Endodermal cell (in vitro differentiated cells): ENCODE measurements around the gene BTN1A1. TPM values are rescaled to one million over a fixed set of nuclear protein-coding genes. Genes with fewer than 3 reads are reported as not detected.
"Not testable (repeated sequence)": the region's sequence is repeated elsewhere in the genome, so short reads cannot be mapped to it uniquely, and the experiment has no call there.

ENCODE experiments used
- DNase-seq: peaks from one replicate; pipeline ENCODE4 v3.0.0-alpha.2; 2017
- H3K27ac ChIP-seq: 2 replicates; pipeline ENCODE4 v1.5.1; 2013; ENCODE audit warnings: mild to moderate bottlenecking, low read depth, low read length, moderate library complexity
- H3K27me3 ChIP-seq: 2 replicates; pipeline ENCODE4 v1.6.1; 2013; ENCODE audit warnings: mild to moderate bottlenecking, low read length, moderate library complexity; ENCODE audit not compliant: insufficient read depth, control insufficient read depth, poor library complexity, severe bottlenecking
- H3K36me3 ChIP-seq: 2 replicates; pipeline ENCODE4 v1.7.0; 2013; ENCODE audit warnings: mild to moderate bottlenecking, low read length, moderate library complexity; ENCODE audit not compliant: control insufficient read depth, insufficient read depth
- H3K4me1 ChIP-seq: one replicate; pipeline ENCODE4 v1.7.0; 2013; ENCODE audit warnings: low read length; ENCODE audit not compliant: control insufficient read depth, insufficient read depth
- H3K4me3 ChIP-seq: 2 replicates; pipeline ENCODE4 v1.5.1; 2013; ENCODE audit warnings: mild to moderate bottlenecking, low read length, moderate library complexity
- H3K9ac ChIP-seq: 2 replicates; pipeline ENCODE4 v1.6.1; 2013; ENCODE audit warnings: mild to moderate bottlenecking, low read length, moderate library complexity; ENCODE audit not compliant: poor library complexity, severe bottlenecking; ENCODE audit errors: extremely low read depth
- H3K9me3 ChIP-seq: 2 replicates; pipeline ENCODE4 v1.6.1; 2013; ENCODE audit warnings: mild to moderate bottlenecking, low read length, moderate library complexity; ENCODE audit not compliant: control insufficient read depth
- H3K27ac Mint-ChIP-seq: 2 replicates; pipeline ENCODE4 v1.8.0; 2020; ENCODE audit warnings: mixed read lengths
- H3K27me3 Mint-ChIP-seq: 2 replicates; pipeline ENCODE4 v1.8.0; 2021; ENCODE audit warnings: mild to moderate bottlenecking, mixed read lengths; ENCODE audit not compliant: insufficient read depth
- H3K36me3 Mint-ChIP-seq: 2 replicates; pipeline ENCODE4 v1.8.0; 2020; ENCODE audit warnings: low read depth, mixed read lengths
- H3K4me1 Mint-ChIP-seq: 2 replicates; pipeline ENCODE4 v1.8.0; 2020; ENCODE audit warnings: mixed read lengths
- H3K4me3 Mint-ChIP-seq: 2 replicates; pipeline ENCODE4 v1.8.0; 2020; ENCODE audit warnings: mild to moderate bottlenecking, moderate library complexity, mixed read lengths
- H3K9me3 Mint-ChIP-seq: 2 replicates; pipeline ENCODE4 v1.8.0; 2020; ENCODE audit warnings: mild to moderate bottlenecking, mixed read lengths
- CTCF ChIP-seq: fragments of 200-600 bp; sonication (generic); conservative IDR thresholded peaks from 2 replicates; pipeline ENCODE4 v1.5.0; 2021; ENCODE audit warnings: antibody characterized with exemption, mild to moderate bottlenecking
- whole genome bisulfite sequencing, 2 experiments: methylation state at CpG; one replicate each; pipeline versions ENCODE4 v1.1.5 to v1.1.7; 2013; ENCODE audit warnings: missing lambda C conversion rate in 2 of 2, mixed read lengths in 1 of 2; ENCODE audit not compliant: insufficient coverage in 1 of 2, insufficient read length in 1 of 2; 5-methylcytosine and 5-hydroxymethylcytosine counted together
- total RNA-seq, 2 donors: library from RNA; stranded (reverse); fragmentation: NEBNext Ultra II Directional in 1 of 2; extraction: Animal tissue kit (Norgen Biotek cat#: 25700) in 1 of 2; gene quantifications; 2 replicates in 1 of 2; 3 replicates in 1 of 2; pipeline ENCODE4 v1.2.1, GENCODE V29; 2021

Gene BTN1A1
- total RNA-seq, 2 donors from 2014 or later: 0.11 TPM; not detected in 1

- H3K36me3 Mint-ChIP-seq, H3K9me3 Mint-ChIP-seq, H3K36me3 ChIP-seq, H3K27me3 Mint-ChIP-seq, H3K4me3 ChIP-seq, H3K9me3 ChIP-seq, H3K4me3 Mint-ChIP-seq, H3K27ac ChIP-seq, H3K27me3 ChIP-seq, DNase-seq, H3K4me1 ChIP-seq, H3K9ac ChIP-seq, H3K27ac Mint-ChIP-seq: not testable (repeated sequence)
- 93 to 100% methylated on average over 2 of the region's 2 CpGs for WGBS, 2 experiments
- peaks cover 29% of the 10 kb centered on the region for H3K4me1 Mint-ChIP-seq
Measured at GRCh38 chr6:26524314-26524713, 24.2 kb downstream of the BTN1A1 start.

GRCh38 chr6:26524722-26525370 is 24.7 kb downstream of the BTN1A1 start:
- H3K9ac ChIP-seq: no peak overlapping the region
- no peak overlapping the region for H3K4me3 ChIP-seq
- no peaks in the 10 kb centered on the region for H3K27me3 Mint-ChIP-seq
- DNase-seq: no peak
- no peak overlapping the region for H3K27ac ChIP-seq
- WGBS, 2 experiments: 91% methylated on average over 5 to 7 of the region's 7 CpGs
- H3K9me3 Mint-ChIP-seq: no peaks in the 10 kb centered on the region
- no peak overlapping the region for H3K4me3 Mint-ChIP-seq
- no peaks in the 10 kb centered on the region for H3K27me3 ChIP-seq
- H3K9me3 ChIP-seq: no peaks in the 10 kb centered on the region
- peaks cover 9% of the 10 kb centered on the region for H3K4me1 ChIP-seq
- no peak for TF ChIP-seq CTCF
- H3K27ac Mint-ChIP-seq: no peak overlapping the region
- no peaks in the 10 kb centered on the region for H3K36me3 Mint-ChIP-seq
- no peaks in the 10 kb centered on the region for H3K36me3 ChIP-seq
- peaks cover 29% of the 10 kb centered on the region for H3K4me1 Mint-ChIP-seq

GRCh38 chr6:26525838-26526237 is 25.7 kb downstream of the BTN1A1 start:
- no peaks in the 10 kb centered on the region for H3K9me3 ChIP-seq
- H3K4me1 ChIP-seq: peaks cover 7% of the 10 kb centered on the region
- no peaks in the 10 kb centered on the region for H3K9me3 Mint-ChIP-seq
- DNase-seq: peak; percentile 7
- no peak overlapping the region for H3K27ac ChIP-seq
- 86 to 90% methylated on average over 1 to 2 of the region's 2 CpGs for WGBS, 2 experiments
- no peak overlapping the region for H3K9ac ChIP-seq
- no peaks in the 10 kb centered on the region for H3K36me3 ChIP-seq
- no peaks in the 10 kb centered on the region for H3K36me3 Mint-ChIP-seq
- H3K27ac Mint-ChIP-seq: no peak overlapping the region
- peaks cover 25% of the 10 kb centered on the region for H3K4me1 Mint-ChIP-seq
- no peaks in the 10 kb centered on the region for H3K27me3 Mint-ChIP-seq
- no peak for TF ChIP-seq CTCF
- no peak overlapping the region for H3K4me3 ChIP-seq
- H3K27me3 ChIP-seq: no peaks in the 10 kb centered on the region
- no peak overlapping the region for H3K4me3 Mint-ChIP-seq

- WGBS, 2 experiments: 88 to 92% methylated on average over 1 of the region's 1 CpG
- Histone ChIP-seq H3K27ac (no peak overlapping the region), H3K4me1 (peaks cover 7% of the 10 kb centered on the region), H3K9ac (no peak overlapping the region), H3K27me3 (no peaks in the 10 kb centered on the region), H3K9me3 (no peaks in the 10 kb centered on the region), H3K36me3 (no peaks in the 10 kb centered on the region), H3K4me3 (no peak overlapping the region)
- H3K4me3 Mint-ChIP-seq: no peak overlapping the region
- no peaks in the 10 kb centered on the region for H3K36me3 Mint-ChIP-seq
- TF ChIP-seq CTCF: no peak
- no peaks in the 10 kb centered on the region for H3K9me3 Mint-ChIP-seq
- no peak for DNase-seq
- no peak overlapping the region for H3K27ac Mint-ChIP-seq
- H3K4me1 Mint-ChIP-seq: peaks cover 25% of the 10 kb centered on the region
- no peaks in the 10 kb centered on the region for H3K27me3 Mint-ChIP-seq
Measured at GRCh38 chr6:26526928-26527327, 26.8 kb downstream of the BTN1A1 start.
